Activated CD8-positive, alpha-beta memory T cell treated with anti-CD3 and anti-CD28 coated beads, Interleukin-2, amount 50 U/mL, for 1 hour (primary cell): Measurements from ENCODE around the gene ZNRF3.
"Not testable (repeated sequence)": the region's sequence is repeated elsewhere in the genome, so short reads cannot be mapped to it uniquely, and the experiment has no call there.

Experiments
- DNase-seq: peaks from one replicate; pipeline ENCODE4 v3.0.0-alpha.2; 2020; ENCODE audit errors: extremely low read depth

The ZNRF3 gene

DNA sequence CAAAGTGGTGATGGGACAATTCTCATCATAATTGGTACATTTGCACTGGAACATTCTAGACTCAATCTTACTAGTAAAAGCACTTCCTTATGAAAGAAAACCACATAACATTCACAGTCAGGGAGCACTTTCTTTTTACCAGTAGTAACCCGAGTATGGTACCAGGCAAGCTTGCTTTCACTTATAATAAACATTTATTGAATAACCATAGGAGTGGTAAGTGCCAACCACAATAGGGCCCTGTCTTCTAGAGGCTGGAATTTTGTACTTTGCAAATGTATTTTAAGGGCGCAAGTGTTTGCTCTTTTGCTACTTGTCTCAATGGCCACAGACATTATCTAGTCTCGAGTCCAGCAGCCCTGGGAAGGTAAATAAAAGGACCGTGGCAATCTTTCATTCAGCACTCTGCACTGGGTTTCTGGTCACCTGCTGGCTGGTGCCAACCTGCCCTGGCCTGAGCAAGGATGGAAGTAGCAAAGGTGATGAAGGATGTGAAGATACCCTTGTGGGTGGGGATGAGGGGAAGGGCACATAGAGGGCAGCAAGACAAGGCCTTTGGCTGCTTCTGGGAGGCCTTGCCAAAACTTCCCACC lies 154.1 kb downstream of the ZNRF3 start:
- DNase-seq, result no peak

DNA sequence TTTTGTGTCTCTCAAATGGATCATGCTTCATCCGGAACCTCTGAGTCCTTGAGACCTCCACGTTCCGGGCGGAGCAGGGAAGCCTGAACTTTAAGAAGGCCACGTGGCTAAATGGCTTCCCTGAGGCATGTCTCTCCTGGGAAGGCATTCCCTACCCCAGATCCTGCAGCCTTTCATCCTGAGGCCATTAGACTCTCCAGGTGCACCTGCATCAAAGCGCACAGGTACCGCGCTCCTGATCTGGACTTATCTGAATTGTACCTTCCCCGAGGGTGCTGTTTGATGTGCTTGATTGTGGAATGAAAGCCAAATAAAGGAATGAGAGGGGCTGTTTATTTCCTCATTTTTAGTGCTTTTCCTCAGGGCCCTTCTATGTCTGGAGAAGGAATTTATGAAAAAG lies 155.8 kb downstream of the ZNRF3 start:
- no peak for DNase-seq

DNA sequence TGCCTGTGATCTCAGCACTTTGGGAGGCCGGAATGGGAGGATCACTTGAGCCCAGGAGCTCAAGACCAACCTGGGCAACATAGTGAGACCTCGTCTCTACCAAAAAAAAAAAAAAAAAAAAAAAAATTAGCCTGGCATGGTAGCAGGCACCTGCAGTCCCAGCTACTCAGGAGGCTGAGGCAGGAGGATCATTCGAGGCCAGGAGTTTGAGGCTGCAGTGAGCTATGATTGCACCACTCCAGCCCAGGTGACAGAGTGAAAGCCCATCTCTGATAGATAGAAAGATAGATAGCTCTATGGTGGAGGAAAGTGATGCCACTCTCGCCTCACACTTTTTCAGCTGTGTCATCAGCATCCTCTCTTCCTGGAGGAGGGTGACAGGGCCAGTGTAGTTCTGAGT lies 156.3 kb downstream of the ZNRF3 start:
- DNase-seq, result not testable (repeated sequence)

DNA sequence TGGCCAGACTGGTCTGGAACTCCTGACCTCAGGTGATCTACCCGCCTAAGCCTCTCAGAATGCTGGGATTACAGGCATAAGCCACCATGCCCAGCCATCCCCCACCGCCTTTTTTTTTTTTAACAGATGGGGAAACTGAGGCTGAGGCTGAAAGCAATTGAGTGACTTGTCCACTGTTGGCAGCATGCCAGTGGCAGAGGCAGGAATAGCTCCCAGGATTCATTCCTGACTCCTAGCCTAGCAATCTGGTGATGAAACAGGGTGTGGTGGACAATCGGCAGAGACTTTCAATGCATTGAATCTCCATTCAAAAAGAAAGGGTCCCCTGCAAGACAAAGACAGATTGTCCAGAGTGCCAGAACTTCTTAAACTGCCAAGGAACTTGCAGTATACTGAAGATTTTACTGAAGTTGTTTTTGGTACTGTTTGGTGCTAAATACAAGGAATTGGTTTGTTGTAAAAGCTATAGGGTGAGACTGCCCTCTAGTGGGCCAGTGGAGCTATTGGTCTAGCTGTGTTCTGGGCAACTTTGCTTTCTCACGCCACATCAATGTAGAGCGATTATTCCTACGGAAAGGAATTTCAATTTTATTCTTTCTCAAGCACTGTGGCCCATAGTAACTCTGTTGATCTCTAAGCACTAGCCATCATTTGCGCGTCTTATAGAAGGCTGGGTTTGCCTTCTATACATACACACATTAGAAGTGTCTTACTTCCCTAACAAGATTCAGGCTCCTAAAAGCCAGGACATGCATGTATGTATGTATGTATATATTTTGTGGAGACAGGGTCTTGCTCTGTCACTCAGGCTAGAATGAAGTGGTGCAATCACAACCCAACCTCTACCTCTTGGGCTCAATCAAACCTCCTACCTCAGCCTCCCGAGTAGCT lies 157.3 kb downstream of the ZNRF3 start:
- peak; percentile 18 for DNase-seq

DNA sequence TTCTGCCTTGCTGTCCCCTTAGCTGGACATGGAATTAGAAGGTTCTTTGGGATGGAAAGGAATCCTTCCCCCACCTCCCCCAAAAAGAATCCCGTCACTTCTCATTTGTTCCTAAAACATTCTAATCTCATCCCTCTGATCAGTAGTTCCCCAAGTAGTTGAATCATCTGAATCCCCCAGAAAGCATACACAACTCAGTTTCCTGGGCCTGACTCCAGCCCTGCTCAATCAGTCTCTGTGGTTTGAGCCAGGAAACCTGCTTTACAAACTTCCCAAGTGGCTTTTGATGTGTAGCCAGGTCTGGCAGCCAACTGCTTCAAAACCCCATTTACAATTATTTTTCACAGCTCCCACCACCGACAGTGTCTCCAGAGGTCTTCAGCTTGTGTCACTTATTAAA lies 158.0 kb downstream of the ZNRF3 start:
- no peak for DNase-seq

DNA sequence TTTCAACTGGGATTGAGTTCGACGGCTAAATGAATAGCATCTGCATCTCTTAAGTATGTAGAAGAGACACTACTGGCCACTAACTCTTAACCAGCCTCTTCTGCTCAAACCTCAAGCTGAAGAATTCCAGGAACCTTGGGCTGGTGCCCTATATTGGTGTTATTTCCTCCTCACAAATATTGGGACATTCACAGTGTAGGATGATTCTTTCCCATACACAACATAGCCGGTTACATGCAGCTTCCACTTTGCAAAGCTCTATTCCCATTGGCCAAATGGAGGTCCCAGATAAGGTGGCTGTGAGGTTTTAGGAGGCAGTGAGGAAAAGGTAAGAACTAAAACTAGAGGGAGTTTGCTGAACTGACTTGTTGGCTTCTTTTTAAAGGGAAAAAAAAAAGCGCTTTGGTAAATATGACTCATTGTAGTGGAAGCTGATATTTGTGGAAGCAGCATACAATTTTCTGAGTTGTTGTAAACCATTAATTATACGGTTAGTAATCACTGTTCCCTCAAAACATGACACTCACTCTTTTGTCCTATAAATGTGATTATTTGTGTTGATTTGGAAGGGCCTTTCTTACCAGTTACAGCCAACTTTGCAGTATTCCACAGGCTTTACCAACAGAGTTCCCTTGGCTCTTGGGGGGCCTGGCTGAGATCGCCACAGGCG lies 160.7 kb downstream of the ZNRF3 start:
- no peak for DNase-seq

DNA sequence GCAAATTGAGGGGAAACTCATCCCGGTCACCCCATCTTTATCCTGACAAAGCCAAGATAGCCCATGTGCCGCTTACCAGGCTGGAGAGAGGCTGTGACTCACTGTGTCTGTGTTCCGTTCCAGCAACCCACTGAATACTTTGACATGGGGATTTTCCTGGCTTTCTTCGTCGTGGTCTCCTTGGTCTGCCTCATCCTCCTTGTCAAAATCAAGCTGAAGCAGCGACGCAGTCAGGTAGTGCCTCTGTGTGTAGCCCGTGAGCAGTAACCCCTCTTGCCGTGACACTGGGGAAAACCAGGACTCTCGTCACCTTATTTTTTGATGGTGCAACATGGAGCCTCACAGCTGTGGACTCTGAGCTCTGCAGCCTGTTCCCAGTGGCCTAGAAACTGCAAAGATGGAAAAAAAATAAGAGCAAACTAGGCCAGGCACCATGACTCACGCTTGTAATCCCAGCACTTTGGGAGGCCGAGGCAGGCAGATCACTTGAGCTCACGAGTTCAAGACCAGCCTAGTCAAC lies 161.3 kb downstream of the ZNRF3 start:
- no peak for DNase-seq

DNA sequence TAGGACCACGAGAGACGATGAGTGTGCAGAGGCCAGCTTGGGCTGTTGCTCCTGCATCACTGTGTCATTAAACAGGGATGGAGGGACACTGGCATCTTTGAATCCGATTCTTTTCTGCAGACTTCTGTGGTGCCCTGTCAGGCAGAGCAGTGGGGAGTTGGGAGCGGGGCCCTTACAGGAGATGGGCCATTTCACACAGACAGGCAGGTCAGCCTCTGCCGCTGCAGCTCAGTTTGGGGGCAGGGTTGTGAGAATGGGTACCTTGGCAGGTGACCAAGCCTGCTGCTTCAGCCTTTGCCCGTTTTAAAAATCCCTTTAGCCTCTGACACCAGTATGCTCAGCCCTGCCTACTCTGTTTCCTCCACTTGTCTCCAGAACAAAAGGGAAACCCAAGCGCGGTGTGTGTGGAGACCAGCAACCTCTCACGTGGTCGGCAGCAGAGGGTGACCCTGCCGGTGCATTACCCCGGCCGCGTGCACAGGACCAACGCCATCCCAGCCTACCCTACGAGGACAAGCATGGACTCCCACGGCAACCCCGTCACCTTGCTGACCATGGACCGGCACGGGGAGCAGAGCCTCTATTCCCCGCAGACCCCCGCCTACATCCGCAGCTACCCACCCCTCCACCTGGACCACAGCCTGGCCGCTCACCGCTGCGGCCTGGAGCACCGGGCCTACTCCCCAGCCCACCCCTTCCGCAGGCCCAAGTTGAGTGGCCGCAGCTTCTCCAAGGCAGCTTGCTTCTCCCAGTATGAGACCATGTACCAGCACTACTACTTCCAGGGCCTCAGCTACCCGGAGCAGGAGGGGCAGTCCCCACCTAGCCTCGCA lies 165.7 kb downstream of the ZNRF3 start:
- DNase-seq, result no peak

DNA sequence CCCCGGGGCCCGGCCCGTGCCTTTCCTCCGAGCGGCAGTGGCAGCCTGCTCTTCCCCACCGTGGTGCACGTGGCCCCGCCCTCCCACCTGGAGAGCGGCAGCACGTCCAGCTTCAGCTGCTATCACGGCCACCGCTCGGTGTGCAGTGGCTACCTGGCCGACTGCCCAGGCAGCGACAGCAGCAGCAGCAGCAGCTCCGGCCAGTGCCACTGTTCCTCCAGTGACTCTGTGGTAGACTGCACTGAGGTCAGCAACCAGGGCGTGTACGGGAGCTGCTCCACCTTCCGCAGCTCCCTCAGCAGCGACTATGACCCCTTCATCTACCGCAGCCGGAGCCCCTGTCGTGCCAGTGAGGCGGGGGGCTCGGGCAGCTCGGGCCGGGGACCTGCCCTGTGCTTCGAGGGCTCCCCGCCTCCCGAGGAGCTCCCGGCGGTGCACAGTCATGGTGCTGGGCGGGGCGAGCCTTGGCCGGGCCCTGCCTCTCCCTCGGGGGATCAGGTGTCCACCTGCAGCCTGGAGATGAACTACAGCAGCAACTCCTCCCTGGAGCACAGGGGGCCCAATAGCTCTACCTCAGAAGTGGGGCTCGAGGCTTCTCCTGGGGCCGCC lies 166.4 kb downstream of the ZNRF3 start:
- DNase-seq, result no peak

DNA sequence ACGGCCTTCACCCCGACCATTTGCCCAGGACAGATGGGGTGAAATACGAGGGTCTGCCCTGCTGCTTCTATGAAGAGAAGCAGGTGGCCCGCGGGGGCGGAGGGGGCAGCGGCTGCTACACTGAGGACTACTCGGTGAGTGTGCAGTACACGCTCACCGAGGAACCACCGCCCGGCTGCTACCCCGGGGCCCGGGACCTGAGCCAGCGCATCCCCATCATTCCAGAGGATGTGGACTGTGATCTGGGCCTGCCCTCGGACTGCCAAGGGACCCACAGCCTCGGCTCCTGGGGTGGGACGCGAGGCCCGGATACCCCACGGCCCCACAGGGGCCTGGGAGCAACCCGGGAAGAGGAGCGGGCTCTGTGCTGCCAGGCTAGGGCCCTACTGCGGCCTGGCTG lies 167.1 kb downstream of the ZNRF3 start:
- no peak for DNase-seq

DNA sequence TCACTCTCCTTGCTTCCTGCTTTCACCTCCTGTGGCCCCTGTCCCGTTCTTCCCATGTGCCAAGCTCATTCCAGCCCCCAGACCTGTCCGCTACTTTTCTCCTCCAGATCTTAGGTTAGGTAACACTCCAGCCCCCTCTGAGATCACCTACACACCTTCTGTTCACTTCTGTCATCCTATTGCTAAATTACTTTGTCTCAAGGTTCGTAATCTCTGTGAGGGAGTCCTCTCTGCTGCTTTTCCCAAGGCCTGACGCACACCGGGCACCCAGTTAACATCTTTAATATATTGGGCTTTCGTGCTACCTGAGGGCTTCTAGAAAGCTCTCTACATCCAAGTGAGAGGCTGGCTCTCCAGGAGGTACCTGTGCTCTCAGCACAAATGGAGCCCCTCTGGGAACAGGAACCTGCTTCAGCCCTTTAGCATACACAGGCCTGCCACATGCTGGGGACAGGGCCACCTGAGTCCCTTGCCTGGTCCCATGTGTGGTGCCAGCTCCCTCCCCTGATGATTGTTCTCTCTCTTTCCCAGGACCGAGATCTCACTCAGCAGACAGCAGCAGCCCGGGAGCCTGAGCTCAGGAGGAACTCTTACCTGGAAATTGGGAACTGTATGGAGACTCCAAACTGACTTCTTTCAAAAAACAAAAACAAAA lies 169.8 kb downstream of the ZNRF3 start:
- no peak for DNase-seq

DNA sequence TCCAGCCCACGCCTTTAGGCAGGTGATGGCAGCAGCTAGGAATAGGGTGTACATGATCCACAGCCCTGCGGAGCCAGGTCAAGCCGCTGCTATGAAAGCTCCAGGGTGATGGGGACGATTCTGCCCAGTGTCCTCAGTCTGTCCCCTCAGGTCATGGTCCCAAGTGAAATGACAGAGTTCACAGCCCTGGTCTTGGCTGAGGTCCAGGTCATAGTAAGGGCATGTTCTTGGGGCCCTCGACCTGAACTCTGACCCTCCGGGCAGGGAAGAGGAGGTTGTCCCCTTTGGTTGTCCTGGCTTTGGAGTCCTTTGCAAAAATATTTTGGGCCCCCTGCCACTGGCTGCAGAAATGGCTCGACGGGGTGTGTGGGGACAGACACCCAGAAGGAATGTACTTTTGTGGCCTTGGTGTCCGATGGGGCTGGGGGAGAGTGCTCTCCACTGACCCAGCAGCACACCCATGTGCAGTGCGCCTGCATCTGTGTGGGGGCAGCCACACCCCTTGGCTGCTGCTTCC lies 170.9 kb downstream of the ZNRF3 start:
- no peak for DNase-seq

DNA sequence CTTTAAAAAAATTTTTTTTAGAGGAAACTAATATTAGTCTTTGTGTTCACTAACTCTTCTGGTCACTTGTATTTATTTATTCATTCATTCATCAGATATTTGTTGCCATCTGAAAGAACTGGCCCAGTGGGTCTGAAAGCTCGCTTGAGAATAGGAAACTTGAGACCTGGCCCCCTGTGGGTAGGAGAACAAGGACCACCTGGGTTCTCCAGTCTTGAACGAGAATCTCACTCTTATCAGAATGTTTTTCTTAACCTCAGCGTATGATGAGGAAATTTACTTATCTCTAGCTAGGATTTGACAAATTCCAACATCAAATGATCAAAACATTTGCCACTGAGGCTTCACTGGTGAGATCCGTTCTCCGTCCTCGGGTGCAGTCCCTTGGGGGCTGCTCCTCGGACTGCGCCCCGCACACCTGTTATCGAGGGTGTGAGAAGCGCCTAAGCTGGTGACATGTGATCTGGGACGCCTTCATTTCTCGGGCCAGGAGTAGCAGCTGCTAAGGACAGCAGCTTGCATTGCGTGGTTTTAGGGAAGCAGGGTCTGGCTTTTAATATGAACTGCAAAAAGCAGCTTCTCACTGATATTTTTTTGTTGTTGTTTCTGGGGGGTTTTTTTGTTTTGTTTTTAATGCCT lies 171.9 kb downstream of the ZNRF3 start:
- DNase-seq, result no peak

DNA sequence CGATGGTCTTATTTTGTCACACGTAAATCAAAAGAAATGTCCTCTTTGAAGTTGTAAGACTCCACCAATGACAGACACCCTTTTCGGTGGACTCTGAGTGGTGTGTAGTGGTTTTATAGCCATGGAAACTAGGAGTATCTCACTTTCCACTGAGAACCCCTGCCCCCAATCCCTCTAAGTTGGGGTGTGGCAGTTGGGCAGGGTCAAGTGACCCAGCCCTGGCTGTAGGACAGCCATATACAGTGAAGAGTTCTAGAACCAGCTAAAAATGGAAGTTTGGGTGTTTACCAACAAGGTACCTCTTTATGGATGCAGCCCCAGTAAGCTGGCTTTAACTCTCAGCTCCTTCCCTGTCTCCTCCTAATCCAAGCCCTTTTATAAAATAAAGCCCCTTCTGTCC lies 173.1 kb downstream of the ZNRF3 start:
- DNase-seq, result no peak

DNA sequence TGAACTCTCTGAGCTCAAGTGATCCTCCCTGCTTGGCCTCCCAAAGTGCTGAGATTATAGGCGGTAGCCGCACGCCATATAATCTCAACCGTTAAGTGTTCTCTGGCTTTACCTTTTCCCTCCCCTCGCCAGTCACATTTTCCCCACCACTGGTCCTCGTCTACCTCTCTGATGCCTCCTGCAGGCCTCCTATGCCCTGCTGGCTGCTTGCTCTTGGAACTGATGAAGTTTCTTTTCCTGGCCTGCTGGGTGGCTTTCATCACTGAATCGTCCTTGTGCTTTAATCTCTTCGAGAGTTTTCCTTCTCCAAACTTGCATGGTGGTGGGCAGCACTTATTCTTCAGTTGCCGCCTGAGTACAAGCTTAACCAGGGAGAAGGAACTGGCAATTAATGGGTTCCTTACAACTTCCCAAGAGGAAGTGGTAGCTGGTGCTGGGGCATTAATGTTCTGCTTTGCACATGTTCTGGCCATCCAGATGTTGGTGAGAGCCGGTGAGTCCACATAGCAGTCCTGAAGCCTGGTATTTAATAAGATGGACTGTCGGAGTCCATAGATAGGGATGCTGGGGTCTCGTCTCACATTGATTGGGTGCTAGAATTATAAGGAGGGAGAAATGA lies 177.0 kb downstream of the ZNRF3 start:
- DNase-seq, result no peak

DNA sequence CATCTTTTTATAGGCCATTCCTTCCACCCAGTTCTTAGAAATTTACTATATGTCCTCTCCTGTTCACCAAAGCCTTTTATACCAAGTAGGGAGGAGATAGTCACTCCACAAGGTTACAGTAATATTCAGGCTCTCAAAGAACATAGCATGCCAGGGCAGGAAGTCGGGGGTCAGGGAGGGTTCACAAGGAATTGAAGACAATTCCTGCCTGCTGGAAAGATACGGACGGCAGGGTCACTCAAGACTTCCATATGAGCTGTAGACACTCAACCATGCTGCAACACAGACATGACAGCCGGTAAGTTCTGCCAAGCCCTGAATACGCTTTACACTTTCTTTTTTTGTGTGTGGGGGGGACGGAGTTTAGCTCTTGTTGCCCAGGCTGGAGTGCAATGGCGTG lies 177.6 kb downstream of the ZNRF3 start:
- no peak for DNase-seq

DNA sequence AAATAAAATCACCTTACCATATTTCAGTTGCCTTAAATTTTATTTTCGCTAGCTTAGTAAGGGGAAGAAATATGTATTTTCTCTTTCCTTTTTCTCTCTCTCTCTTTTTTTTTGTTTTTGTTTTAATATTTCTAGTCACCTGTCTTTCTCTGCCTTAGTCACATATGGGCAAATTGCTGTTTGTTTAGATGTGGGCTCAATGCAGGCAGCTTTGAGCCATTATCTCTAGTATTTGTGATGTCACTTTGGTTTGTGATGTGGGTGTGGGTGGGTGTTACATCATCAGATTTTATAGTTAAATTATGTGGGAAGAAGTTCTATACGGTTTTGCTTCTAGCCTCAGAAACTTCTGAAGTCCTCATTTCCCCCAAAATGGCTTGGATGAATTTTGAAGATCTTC lies 178.4 kb downstream of the ZNRF3 start, which contains the start of gene C22orf31:
C22orf31 (minus strand) TSS at position 59 of the 400 bp plus-strand sequence; CDS start at position 20, 39 bp downstream.
- DNase-seq, result no peak

DNA sequence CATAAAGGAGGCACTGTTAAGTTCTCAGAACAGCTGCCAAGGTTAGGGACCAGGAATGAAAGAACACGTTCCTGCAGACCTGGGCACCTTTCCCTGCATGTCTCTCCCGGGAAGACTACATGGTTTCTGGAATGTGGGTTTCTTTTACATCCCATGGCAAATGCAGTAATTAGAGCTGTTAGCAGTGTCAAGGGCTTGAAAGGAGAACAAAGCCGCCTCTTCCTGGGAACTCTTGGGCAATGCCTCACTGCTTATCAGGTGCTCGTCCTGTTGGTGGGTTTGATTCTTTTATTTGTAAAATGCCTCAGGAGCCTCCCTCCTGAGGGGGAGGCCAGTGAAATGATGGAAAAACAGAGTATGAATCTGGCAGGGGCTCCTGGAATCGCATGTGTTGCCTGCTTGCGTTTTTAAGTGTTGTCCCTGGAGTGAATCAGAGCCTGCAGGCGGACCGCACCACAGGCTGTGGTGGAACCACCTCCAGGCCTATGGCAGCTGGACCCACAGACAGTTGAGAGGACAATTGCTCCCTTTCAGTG lies 179.0 kb downstream of the ZNRF3 start:
- no peak for DNase-seq
